NT2/D1 (cell line): ENCODE data around the gene FHOD3.

Experiments
- YY1 ChIP-seq: IDR thresholded peaks from 2 replicates; pipeline ENCODE4 v1.6.1; 2011; ENCODE audit not compliant: insufficient read length, insufficient read depth
- ZNF274 ChIP-seq: IDR thresholded peaks from 2 replicates; pipeline ENCODE4 v1.6.1; 2011; ENCODE audit warnings: mild to moderate bottlenecking, low read depth, low read length

DNA sequence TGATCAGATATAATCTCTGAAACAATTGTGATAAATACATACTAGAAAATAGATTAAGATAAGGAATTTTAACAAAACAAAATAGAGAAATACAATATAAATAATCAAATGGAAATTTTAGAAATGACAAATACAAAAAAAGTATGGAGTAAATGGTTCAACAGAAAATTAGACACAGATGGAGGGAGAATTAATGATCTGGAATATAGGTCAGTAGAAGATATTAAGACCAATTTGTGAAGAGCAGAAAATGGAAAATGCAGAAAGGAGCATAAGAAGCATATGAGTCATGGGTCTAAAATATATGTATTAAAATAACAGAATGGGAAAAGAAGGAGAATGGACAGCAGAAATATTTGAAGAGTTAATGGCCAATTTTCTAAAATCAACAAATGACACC, 44.4 kb downstream of the FHOD3 start:
- TF ChIP-seq ZNF274, result no peak
- TF ChIP-seq YY1, result no peak
